Measurements from ENCODE around the gene VENTX.

Gene VENTX, protein sequence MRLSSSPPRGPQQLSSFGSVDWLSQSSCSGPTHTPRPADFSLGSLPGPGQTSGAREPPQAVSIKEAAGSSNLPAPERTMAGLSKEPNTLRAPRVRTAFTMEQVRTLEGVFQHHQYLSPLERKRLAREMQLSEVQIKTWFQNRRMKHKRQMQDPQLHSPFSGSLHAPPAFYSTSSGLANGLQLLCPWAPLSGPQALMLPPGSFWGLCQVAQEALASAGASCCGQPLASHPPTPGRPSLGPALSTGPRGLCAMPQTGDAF

DNA sequence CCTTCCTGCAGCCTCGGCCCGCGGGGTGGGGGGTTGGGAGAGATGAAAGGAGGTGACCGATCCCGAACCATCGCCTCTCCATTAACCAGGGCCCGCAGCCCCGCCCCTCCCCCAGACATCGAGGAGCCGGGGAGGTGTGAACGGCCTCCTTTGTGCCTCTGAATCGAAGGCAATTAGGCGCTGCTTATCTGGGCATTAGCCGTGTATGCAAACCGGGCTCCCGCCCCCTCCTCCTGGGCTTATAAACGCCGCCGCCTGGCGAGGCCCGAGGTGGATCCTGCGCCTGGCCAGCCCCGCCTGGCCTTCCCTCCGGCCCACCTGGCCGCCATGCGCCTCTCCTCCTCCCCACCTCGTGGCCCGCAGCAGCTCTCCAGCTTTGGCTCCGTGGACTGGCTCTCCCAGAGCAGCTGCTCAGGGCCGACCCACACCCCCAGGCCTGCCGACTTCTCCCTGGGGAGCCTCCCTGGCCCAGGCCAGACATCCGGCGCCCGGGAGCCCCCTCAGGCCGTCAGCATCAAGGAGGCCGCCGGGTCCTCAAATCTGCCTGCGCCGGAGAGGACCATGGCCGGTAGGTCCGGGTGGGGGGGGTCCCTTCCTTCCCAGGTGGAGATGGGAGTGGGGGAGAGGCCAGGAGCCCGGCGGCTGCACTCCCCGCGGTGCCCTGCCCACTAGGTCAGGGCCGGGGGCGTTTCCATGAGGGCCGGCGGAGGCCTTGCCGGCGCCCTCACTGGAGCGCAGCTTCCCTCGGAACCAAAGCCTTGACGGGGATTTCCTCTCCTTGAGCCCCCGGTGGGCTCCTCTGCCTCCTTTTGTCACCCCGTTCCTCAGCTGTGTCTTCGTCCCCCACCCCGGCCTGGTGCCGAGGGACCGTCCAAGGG lies at the start of gene VENTX:
Gene VENTX, plus strand, starts transcription at position 268 of the 878 bp plus-strand sequence. Its CDS starts 60 bp downstream, at position 328.
- DNase-seq (ENCODE audit: low read depth in 2 of 2) = no peak

DNA sequence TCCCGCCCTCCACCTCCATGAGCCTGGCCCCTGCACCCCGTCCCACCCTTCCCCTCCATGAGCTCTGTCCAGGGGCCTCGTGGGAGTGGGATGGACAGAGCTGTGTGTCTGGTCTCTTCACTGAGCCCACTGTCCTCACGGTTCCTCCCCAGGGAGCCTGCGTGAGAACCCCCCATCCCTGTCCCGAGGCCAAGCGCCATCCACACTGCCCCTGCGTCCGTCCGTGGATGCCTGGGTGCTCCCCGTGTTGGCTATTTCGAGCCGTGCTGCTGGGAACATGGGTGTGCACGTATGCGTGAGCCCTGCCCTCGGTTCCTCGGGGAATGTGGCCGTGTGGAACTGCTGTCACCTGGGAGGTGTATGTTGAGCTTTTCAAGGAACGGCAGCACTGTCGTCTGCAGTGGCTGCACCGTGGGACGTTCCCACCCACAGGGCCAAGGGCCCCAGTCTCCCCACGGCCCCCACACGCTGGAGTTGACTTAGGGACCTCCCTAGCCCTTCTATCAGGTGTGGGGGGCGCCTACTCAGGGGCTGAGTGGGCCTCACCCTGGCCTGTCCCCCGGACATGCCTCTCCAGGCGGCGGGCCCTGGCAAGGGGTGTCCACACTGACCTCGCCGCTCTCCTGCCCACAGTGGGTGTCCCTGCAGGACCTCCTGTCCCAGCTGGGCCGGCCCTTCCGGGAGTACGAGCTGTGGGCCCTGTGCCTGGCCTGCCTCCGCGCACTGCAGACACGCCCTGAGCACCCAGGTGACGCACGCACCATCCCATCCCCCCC lies 49.6 kb upstream of the VENTX start:
- no peak for DNase-seq (ENCODE audit: low read depth in 2 of 2)

DNA sequence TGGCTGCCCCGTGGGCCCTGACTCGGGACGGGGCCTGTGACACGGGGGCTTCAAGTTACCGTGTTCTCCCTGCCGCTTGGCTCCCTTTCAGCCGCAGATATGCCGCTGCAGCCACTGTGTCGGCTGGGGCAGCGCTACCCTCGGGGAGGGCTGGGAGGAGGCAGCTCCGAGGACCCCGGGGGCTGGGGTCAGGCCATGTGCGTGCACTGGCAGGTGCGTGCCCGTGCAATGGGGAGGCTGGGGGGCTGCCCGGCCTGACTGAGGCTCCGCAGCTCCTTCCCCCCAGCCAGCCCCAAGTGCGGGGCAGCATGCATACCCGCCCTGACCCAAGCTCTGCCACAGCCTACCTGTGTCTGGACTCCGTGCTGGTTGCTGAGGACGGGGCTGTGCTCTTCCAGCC lies 48.4 kb upstream of the VENTX start:
- DNase-seq (ENCODE audit: low read depth in 2 of 2) = no peak

DNA sequence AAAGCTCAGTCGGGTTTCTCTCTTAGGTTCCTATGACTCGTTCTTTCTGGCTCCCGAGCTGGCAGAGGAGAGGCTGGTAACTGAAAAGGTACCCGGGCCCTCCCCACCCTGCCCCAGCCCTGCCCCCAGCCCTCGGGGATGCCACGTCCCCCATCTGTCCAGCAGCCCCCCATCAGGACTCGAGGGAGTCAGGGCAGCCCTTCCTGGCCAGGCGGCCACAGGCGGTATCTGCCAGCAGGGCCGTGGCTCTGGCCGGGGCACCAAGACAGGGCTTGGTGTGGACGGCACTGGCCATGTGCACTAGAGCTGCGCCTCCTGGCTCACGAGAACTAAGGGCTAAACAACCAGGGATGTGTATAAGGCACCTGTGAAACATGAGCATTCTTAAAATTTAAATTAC lies 47.9 kb upstream of the VENTX start:
- DNase-seq (ENCODE audit: low read depth in 2 of 2) = no peak

DNA sequence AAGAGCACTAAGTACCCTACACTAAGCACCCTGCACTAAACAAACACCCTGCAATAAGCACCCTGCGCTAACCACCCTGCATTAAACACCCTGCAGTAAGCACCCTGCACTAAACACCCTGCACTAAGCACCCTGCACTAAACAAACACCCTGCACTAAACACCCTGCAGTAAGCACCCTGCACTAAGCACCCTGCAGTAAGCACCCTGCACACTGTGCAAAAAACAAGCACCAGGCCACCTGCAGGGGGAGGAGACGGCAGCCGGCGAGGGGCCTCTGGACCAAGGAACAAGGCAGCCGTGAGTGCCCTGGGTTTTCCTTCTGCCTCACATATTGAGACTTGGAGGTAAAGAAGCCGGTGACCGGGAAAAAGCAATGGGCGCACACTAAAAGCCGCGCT lies 47.4 kb upstream of the VENTX start:
- no peak for DNase-seq (ENCODE audit: low read depth in 2 of 2)

DNA sequence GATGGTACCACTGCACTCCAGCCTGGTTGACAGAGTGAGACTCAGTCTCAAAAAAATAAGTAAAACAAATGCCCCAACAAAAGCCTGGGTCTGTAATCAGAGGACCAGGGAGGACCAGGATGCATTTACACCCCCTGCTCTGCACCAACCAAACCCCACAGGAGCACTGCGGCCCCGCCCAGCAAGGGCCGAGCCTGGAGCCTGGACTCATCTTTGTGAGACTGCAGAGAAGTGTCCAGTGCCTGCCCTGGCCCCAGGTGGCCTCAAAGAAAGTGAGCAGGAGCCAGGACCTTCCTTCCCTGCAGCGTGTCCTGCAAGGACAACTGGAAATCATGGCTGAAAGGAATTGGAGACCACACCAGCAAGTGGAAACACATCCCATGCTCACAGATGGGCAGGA lies 46.0 kb upstream of the VENTX start:
- DNase-seq (ENCODE audit: low read depth in 2 of 2) = no peak

DNA sequence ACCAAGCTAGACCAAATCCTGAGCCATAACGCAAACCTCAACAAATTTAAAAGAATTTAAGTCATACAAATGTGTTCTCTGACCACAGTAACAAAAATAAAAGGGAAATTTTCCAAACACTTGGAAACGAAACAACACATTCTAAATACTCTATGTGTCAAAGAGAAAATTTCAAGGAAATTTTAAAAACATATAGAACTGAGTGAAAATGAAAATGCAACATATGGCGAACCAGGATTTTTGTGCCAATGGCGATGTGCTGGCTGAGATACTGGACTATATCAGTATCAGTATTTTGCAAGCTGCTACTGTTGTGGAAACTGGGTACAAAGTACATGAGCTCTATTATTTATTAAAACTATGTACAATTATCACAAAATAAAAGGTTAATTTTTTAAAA lies 43.5 kb upstream of the VENTX start:
- DNase-seq (ENCODE audit: low read depth in 2 of 2) = no peak

DNA sequence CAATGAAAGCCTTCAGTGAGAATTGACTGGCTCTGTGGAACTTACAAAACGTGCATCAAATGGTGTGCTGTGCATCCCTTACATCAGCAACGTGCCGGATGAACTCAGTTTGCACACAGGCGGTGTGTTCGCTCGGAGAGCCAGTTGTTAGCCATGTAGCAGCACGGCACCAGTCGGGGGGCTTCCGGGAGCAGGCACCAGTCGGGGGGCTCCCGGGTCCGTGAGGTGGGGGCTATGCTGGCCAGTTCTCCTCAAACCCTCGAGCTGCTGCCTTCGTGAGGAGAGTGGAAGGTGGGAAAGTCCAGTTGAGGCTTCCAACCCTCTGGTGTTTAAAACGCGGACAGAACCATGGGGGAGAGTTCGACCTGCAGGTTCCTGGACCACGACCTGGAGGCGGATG lies 42.6 kb upstream of the VENTX start:
- DNase-seq (ENCODE audit: low read depth in 2 of 2) = no peak

DNA sequence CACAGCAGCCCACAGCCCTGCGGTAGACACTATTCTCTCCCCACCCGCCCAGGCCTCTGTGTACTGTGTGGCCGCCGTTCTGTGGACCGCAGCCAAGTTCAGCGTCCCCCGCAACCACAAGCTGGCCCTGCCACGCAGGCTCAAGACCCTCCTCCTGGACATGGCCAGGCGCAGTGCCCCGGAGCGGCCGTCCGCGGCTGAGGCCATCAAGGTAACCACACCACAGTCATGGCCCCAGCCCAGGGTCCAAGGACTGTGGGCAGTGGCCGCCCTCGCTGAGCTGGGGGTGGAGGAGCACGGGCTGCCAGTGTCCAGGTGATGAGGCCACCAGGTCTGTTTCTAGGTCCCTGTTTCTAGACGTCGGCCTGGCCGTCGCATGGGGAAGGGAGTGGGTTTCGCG lies 42.0 kb upstream of the VENTX start:
- DNase-seq (ENCODE audit: low read depth in 2 of 2) = no peak

DNA sequence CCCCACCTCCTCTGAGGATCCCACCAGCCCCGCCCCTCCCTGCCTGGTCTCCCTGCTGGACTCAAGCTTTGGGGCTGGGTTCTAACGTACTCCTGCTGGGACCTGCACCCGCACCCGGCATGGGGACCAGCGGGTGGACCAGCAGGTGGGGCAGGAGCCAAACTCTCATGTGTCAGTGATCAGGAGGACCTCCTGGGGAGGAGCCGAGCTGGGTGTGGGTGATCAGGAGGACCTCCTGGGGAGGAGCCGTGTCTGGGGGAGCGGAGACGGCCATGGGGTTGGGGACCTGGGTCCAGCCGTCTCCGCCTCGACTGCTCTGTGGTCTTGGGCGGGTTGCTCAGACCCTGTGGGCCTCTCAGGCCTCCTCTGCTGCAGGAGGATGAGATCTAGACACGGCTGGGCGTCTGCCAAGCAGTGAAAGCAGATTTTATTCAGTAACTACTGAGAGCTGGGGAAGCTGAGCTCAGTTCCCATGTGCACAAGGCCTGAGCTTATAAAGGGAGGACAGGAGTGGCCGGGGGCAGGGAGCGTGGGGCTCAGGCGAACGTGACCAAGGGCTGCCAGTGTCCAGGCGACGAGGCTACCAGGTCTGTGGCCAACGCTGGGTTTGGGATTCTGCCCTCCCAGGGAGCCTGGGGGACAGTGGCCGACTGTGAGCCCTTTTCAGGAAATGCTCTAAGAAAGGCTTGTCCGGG lies 41.3 kb upstream of the VENTX start:
- no peak for DNase-seq (ENCODE audit: low read depth in 2 of 2)

DNA sequence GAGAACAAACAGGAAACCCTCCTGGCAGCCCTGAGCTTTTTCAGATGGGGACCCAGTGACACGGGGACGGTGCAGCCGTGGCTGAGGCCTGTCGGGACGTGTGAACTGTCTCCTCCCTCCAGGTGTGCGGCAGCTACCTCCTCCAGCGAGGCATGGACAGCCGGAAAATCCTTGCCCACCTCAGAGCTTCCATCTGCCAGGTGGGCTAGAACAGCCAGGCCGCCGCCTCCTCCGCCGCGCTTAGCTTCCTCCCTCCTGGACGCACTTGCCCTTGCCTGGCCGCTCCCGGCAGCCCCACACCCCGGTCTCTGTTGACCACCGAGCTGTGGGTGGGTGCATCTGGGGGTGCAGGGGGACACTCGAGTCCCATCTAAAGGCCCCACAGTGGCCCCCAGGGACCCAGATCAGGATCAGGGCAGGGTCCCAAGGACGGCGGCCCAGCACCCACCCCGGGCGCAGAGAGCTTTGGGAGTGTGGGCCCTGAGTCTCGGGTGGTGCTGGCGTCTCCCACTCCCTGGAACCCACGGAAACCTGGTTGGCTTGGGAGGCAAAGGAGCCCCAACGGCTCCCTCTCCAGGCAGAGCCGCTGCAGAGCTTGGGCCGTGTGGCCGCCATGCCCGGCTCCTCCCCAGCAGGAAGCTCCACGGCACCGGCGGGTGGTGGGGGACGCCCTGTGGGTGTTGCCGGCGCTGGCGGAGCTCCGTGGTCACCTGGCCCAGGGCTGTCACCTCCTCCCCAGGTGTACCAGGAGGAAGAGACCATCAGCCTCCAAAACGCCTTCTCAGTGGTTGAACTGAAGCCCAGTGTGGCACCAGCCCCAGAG lies 40.5 kb upstream of the VENTX start:
- DNase-seq (ENCODE audit: low read depth in 2 of 2) = no peak

DNA sequence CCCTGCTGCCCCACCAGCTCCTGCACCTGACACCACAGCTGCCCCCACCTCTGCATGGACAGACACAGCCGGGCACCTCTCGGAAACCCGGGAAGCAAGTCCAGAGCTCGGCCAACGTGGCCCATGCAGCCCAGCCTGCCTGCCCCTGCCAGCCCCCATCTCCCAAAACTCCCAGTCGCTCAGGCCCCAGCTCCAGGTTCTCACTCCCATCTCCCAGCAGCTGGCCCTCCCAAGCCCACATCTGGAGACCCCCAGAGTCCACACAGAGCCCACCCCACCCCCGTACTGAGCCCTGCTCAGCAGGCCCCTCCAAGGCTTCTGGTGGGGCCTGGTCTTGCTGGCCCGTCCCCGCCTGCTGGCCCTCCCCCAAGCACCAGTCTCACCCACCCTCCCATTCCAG lies 39.9 kb upstream of the VENTX start:
- DNase-seq (ENCODE audit: low read depth in 2 of 2) = no peak

DNA sequence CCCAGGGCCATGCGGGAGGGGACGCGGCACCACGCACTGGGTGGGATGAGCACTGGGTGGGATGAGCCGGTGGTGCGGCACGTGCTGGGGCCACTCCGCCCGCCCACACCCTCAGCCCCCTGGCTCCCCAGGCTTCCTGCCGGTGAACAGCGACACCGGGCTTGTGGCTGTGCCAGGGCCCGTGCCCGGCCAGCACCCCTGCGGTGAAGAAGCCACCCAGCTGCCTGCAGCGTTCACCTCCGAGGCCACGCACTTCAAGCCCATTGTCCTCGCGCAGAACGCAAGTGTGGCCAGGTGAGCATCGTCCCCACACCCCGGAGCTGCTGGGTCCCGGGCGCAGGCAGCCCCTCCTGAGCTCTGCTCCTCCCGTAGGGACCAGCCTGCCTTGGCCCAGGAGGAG lies 39.4 kb upstream of the VENTX start:
- no peak for DNase-seq (ENCODE audit: low read depth in 2 of 2)

DNA sequence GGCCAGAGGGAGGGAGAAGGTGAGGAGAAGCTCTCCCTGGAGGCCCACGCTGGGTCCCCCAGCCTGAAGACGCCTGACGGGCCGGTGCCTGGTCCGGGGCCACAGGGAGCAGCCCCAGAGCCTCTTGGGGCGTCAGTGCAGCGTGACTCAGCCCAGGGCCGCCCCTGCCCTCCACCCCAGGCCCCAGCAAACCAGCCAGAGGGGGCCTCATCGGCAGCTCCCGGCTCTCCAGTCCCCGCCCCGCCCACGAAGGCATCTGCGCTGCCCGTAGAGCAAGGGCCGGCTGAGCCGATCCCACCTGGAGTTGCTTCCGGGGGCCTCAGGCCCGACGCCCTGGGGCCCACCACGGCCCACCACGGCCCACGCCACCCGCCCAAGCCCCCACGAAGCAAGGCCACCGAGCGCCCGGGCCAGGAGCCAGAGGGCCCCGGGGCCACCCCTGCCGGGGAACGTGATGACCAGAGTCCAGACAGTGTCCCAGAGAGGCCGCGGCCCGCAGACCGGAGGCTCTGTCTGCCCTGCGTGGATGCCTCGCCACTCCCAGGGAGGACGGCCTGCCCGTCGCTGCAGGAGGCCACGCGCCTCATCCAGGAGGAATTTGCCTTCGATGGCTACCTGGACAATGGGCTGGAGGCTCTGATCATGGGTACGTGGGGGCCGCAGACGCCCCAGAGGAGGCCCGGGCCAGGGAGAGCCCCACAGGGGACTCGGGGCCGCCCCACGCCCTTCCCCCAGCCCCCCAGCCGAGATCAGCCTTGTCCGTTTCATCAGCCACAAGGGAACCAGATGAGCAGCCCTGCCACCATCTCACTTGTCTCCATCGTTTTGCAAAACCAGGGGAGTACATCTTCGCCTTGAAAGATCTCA lies 38.8 kb upstream of the VENTX start:
- no peak for DNase-seq (ENCODE audit: low read depth in 2 of 2)

DNA sequence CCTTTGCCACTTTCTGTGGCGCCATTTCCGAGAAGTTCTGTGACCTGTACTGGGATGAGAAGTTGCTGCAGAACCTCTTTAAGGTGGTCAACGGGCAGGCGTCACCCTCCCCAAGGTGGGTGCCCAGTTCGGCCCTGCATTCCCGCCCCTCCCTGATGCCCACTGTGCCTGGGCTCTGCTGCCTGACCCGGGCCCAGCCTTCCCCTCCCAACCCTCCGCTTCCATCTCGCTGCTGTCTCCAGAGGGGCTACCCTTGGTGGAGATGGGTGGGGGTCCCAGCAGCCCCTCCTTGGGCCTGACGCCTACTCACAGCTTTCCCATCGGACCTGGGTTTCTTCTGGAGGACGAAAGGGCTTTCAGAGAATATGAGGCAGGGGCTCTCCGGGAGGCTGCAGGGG lies 38.2 kb upstream of the VENTX start:
- no peak for DNase-seq (ENCODE audit: low read depth in 2 of 2)

DNA sequence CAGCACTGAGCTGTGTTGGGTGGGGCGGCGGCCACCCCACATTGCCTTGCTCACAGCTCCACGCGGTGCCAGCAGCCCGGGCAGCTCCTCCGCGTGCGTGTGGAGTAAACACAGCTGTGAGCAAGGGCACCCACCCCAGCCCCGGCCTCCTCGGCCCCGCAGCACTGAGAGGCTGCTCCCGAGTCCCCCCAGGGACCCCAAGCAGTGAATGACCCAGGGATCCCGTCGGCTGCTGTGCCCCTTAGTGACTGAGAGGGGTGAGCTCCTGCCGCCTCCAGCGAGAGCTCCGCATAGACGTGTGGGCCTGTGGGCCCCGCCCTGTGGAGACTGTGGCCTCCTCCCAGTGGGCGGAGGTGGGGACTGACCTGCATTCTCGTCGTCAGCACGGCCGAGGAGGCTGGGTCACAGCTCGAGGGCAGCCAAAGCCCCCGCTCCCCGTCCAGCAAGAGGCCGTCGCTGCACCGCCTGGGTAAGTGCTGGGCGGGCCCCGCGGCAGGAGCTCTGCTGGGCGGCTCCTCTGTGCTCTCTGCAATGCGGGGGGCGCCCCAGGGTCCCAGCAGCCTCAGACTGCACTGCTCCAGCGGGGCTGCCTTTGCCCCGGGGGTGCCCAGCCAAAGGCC lies 37.6 kb upstream of the VENTX start:
- no peak for DNase-seq (ENCODE audit: low read depth in 2 of 2)

DNA sequence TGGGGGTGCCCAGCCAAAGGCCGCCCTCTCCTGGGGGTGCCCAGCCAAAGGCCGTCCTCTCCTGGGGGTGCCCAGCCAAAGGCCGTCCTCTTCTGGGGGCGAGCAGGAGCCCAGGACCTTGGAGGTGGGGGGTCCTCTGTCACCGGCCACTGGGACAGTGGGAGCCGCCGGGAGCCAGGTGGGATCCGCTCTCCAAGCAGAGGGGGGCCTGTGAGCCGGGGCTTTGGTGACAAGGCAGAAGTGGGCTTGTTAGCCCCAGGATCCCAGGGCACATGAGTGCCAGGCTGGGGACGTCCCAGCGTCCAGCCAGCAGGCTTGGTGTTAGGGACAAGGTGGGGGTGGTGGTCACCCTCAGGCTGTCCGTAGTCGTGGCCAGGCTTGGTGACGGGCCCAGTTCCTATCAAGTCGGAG lies 37.0 kb upstream of the VENTX start:
- DNase-seq (ENCODE audit: low read depth in 2 of 2) = no peak

DNA sequence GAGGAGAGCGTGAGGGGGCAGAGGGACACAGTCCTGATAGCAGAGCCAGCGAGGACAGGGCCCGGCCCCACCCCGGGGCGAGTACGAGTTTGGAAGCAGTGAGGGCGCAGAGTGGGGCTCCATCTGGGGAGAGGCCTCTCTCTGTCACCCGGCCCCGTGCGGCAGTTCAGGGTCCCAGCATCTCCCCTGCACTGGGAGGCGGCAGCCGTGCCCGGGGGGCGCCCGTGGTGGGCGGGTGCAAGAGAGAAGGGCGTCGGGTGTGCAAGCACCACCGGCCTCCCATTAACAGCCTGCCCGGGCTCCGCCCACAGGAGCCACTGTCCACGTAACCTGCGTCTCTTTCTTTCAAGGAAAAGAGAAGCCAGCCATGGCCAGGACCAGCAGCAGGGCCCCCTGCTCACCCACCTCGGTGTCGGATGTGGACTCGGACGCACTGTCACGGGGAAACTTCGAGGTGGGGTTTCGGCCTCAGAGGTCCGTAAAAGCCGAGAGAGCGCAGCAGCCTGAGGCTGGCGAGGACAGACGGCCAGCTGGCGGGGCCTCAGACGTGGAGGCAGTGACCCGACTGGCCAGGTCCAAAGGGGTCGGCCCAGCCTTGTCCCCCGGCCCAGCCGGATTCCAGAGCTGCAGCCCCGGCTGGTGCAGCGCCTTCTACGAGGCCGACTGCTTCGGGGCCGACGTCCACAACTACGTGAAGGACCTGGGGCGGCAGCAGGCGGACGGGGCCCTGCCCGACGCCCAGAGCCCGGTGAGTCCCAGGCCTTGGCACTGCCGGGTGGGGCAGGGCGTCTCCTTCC lies 36.3 kb upstream of the VENTX start:
- DNase-seq (ENCODE audit: low read depth in 2 of 2) = no peak
